ENCODE data around the gene SCYL1.

Gene SCYL1

GRCh38 chr11:65491163-65491465 is 33.8 kb upstream of the SCYL1 start:
- no peak overlapping the region for H3K9ac ChIP-seq (ENCODE audit: low read length)
- TF ChIP-seq EZH2phosphoT487 (IDR thresholded peaks at IDR 0.05; ENCODE audit: low read length), result no peak
- no peak for TF ChIP-seq CTCF (IDR thresholded peaks at IDR 0.05; ENCODE audit: low read length)
- TF ChIP-seq EZH2 (optimal IDR thresholded peaks at IDR 0.05; ENCODE audit: low read depth, low read length), result no peak
- H3K27me3 ChIP-seq (replicated peaks; ENCODE audit: insufficient read depth, low read length), result no peaks in the 10 kb centered on the region
- no peak overlapping the region for H3K4me2 ChIP-seq (ENCODE audit: low read depth, low read length)
- no peak for DNase-seq
- no peak overlapping the region for H2AFZ ChIP-seq (ENCODE audit: low read length)
- peaks cover 18% of the 10 kb centered on the region for H3F3A ChIP-seq (ENCODE audit: insufficient read depth, low read length)
- peaks cover 6% of the 10 kb centered on the region for H3K79me2 ChIP-seq (ENCODE audit: low read length)
- peaks cover 33% of the 10 kb centered on the region for H3K4me1 ChIP-seq (ENCODE audit: low read length)
- H3K9me2 ChIP-seq (replicated peaks; ENCODE audit: insufficient read depth, low read length), result no peaks in the 10 kb centered on the region
- H3K36me3 ChIP-seq (replicated peaks; ENCODE audit: insufficient read depth, low read length), result no peaks in the 10 kb centered on the region
- H3K27ac ChIP-seq (ENCODE audit: low read length), result no peak overlapping the region
- no peaks in the 10 kb centered on the region for H4K20me1 ChIP-seq (ENCODE audit: insufficient read depth, low read length)
- H3K4me3 ChIP-seq (ENCODE audit: low read length), result no peak overlapping the region
- H3K9me3 ChIP-seq (replicated peaks; ENCODE audit: insufficient read depth, low read length), result no peaks in the 10 kb centered on the region

- H3K9me2 ChIP-seq (replicated peaks; ENCODE audit: insufficient read depth, low read length), result no peaks in the 10 kb centered on the region
- no peaks in the 10 kb centered on the region for H3K27me3 ChIP-seq (replicated peaks; ENCODE audit: insufficient read depth, low read length)
- H3K36me3 ChIP-seq (replicated peaks; ENCODE audit: insufficient read depth, low read length), result no peaks in the 10 kb centered on the region
- H4K20me1 ChIP-seq (ENCODE audit: insufficient read depth, low read length), result no peaks in the 10 kb centered on the region
- peaks cover 13% of the 10 kb centered on the region for H3K79me2 ChIP-seq (ENCODE audit: low read length)
- no peak for TF ChIP-seq CTCF (IDR thresholded peaks at IDR 0.05; ENCODE audit: low read length)
- TF ChIP-seq EZH2phosphoT487 (IDR thresholded peaks at IDR 0.05; ENCODE audit: low read length), result no peak
- no peak for TF ChIP-seq EZH2 (optimal IDR thresholded peaks at IDR 0.05; ENCODE audit: low read depth, low read length)
- no peak overlapping the region for H3K27ac ChIP-seq (ENCODE audit: low read length)
- no peak overlapping the region for H3K4me2 ChIP-seq (ENCODE audit: low read depth, low read length)
- no peak for DNase-seq
- peaks cover 25% of the 10 kb centered on the region for H3F3A ChIP-seq (ENCODE audit: insufficient read depth, low read length)
- no peak overlapping the region for H3K4me3 ChIP-seq (ENCODE audit: low read length)
- no peak overlapping the region for H3K9ac ChIP-seq (ENCODE audit: low read length)
- H3K4me1 ChIP-seq (ENCODE audit: low read length), result peaks cover 38% of the 10 kb centered on the region
- no peaks in the 10 kb centered on the region for H3K9me3 ChIP-seq (replicated peaks; ENCODE audit: insufficient read depth, low read length)
- no peak overlapping the region for H2AFZ ChIP-seq (ENCODE audit: low read length)
Measured at GRCh38 chr11:65491614-65492386, 33.1 kb upstream of the SCYL1 start.

GRCh38 chr11:65492387-65492636 is 32.6 kb upstream of the SCYL1 start:
- H3K4me2 ChIP-seq (ENCODE audit: low read depth, low read length), result no peak overlapping the region
- H3F3A ChIP-seq (ENCODE audit: insufficient read depth, low read length), result peaks cover 26% of the 10 kb centered on the region
- no peak for DNase-seq
- H3K9ac ChIP-seq (ENCODE audit: low read length), result no peak overlapping the region
- no peak overlapping the region for H3K27ac ChIP-seq (ENCODE audit: low read length)
- no peaks in the 10 kb centered on the region for H3K9me2 ChIP-seq (replicated peaks; ENCODE audit: insufficient read depth, low read length)
- H4K20me1 ChIP-seq (ENCODE audit: insufficient read depth, low read length), result no peaks in the 10 kb centered on the region
- H2AFZ ChIP-seq (ENCODE audit: low read length), result no peak overlapping the region
- H3K79me2 ChIP-seq (ENCODE audit: low read length), result peaks cover 15% of the 10 kb centered on the region
- no peak overlapping the region for H3K4me3 ChIP-seq (ENCODE audit: low read length)
- TF ChIP-seq CTCF (IDR thresholded peaks at IDR 0.05; ENCODE audit: low read length) (no peak), EZH2 (optimal IDR thresholded peaks at IDR 0.05; ENCODE audit: low read depth, low read length) (no peak), EZH2phosphoT487 (IDR thresholded peaks at IDR 0.05; ENCODE audit: low read length) (no peak)
- no peaks in the 10 kb centered on the region for H3K27me3 ChIP-seq (replicated peaks; ENCODE audit: insufficient read depth, low read length)
- H3K4me1 ChIP-seq (ENCODE audit: low read length), result peaks cover 36% of the 10 kb centered on the region
- no peaks in the 10 kb centered on the region for H3K9me3 ChIP-seq (replicated peaks; ENCODE audit: insufficient read depth, low read length)
- H3K36me3 ChIP-seq (replicated peaks; ENCODE audit: insufficient read depth, low read length), result no peaks in the 10 kb centered on the region

Measured in MM.1S (cell line).